Measurements from ENCODE around the gene TEDC1. TPM values are rescaled to one million over a fixed set of nuclear protein-coding genes. Genes with fewer than 3 reads are reported as not detected.

TEDC1 gene
- total and polyA plus RNA-seq, 2 donors, result 17.9 to 23.3 TPM

GRCh38 chr14:105447651-105448640 lies 43.1 kb upstream of the TEDC1 start:
- no peaks in the 10 kb centered on the region for H3K9me3 ChIP-seq (ENCODE audit: control insufficient read depth in 2 of 2, insufficient read depth in 1 of 2, low read length in 1 of 2)
- H3K27me3 ChIP-seq (ENCODE audit: control insufficient read depth in 2 of 2, insufficient read depth in 1 of 2, low read length in 1 of 2), result no peaks in the 10 kb centered on the region
- H3K4me1 ChIP-seq (ENCODE audit: control insufficient read depth in 2 of 2, insufficient read depth in 2 of 2, low read length in 2 of 2), result no peaks in the 10 kb centered on the region
- peaks cover 40 to 65% of the 10 kb centered on the region in 2 donors for H3K36me3 ChIP-seq (ENCODE audit: control insufficient read depth in 2 of 2, insufficient read depth in 2 of 2, low read length in 1 of 2)
- H3K4me3 ChIP-seq (ENCODE audit: low read length in 2 of 2), result no peak overlapping the region
- H3K27ac ChIP-seq (ENCODE audit: low read depth in 1 of 2, low read length in 1 of 2), result no peak overlapping the region
- 98% methylated on average over 31 of the region's 31 CpGs for WGBS
- DNase-seq (ENCODE audit: low read depth in 6 of 9, low spot score in 9 of 9), result no peak

DNA sequence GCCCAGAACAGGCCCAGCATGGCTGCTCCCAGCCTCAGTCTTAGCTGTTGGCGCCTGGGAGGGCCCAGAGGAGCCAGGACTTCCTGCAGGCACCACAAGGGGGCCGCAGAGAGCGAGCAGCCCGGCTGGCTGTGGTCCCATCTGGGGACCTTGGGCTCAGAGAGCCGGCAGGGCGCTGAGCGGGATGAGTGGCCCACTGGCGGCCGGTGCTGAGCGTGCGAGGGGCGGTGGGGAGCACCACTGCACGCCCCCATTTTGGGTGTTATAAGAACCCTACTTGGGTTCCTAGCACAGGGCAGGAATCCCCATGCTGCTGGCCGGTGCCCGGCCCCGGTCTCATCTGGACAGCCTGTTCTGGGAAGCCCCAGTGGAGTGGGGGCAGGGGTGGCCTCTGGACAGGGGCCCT lies 42.3 kb upstream of the TEDC1 start:
- no peaks in the 10 kb centered on the region for H3K4me1 ChIP-seq (ENCODE audit: control insufficient read depth in 2 of 2, insufficient read depth in 2 of 2, low read length in 2 of 2)
- peak in 4 of 9 donors; percentile 18 to 50 (median 37) for DNase-seq (ENCODE audit: low read depth in 6 of 9, low spot score in 9 of 9)
- no peak overlapping the region for H3K4me3 ChIP-seq (ENCODE audit: low read length in 2 of 2)
- H3K27me3 ChIP-seq (ENCODE audit: control insufficient read depth in 2 of 2, insufficient read depth in 1 of 2, low read length in 1 of 2), result no peaks in the 10 kb centered on the region
- H3K27ac ChIP-seq (ENCODE audit: low read depth in 1 of 2, low read length in 1 of 2), result no peak overlapping the region
- H3K9me3 ChIP-seq (ENCODE audit: control insufficient read depth in 2 of 2, insufficient read depth in 1 of 2, low read length in 1 of 2), result no peaks in the 10 kb centered on the region
- WGBS, result 84% methylated on average over 16 of the region's 16 CpGs
- H3K36me3 ChIP-seq (ENCODE audit: control insufficient read depth in 2 of 2, insufficient read depth in 2 of 2, low read length in 1 of 2), result peaks cover 37 to 64% of the 10 kb centered on the region in 2 donors

DNA sequence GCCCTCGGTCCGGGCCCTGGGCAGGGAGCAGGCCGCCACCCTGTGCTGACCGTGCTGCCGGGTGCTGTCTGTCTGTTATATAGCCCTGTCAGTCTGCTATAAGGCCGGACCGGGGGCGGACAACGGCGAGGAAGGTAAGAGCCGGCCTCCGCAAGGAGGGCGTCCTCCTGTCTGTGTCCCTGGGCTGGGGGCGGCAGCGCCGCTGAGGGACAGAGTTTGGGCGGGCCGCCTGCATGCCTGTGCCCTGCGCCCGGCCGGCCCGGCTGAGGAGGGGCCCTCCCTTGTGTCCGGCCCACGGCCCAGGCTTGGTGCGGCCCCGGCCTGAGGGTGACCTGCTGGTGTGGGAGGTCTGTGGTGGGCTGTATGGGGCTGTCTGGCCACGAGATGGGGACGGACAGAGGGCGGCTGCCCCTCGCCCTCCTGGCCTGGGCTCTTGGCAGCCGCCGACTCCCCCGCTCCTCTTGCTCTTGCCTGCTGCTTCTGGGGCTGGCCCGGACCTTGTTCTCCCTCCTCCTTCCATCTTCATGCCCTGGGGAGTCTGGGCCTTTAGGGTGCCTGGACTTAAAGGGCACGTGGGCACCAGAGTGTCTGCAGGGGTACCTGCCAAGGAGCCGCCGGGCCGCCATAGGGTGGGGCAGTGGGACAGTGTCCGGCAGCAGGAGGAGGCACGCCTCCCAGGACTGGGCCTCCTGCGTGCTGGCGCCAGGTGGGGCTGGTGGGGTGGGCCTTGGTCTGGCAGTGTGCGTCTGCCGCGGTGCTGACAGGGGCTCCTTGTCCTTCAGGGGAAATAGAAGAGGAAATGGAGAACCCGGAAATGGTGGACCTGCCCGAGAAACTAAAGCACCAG lies 41.5 kb upstream of the TEDC1 start:
- WGBS, result 98% methylated on average over 47 of the region's 47 CpGs
- H3K9me3 ChIP-seq (ENCODE audit: control insufficient read depth in 2 of 2, insufficient read depth in 1 of 2, low read length in 1 of 2), result no peaks in the 10 kb centered on the region
- H3K36me3 ChIP-seq (ENCODE audit: control insufficient read depth in 2 of 2, insufficient read depth in 2 of 2, low read length in 1 of 2), result peaks cover 44 to 72% of the 10 kb centered on the region in 2 donors
- no peaks in the 10 kb centered on the region for H3K27me3 ChIP-seq (ENCODE audit: control insufficient read depth in 2 of 2, insufficient read depth in 1 of 2, low read length in 1 of 2)
- H3K4me3 ChIP-seq (ENCODE audit: low read length in 2 of 2), result no peak overlapping the region
- no peaks in the 10 kb centered on the region for H3K4me1 ChIP-seq (ENCODE audit: control insufficient read depth in 2 of 2, insufficient read depth in 2 of 2, low read length in 2 of 2)
- H3K27ac ChIP-seq (ENCODE audit: low read depth in 1 of 2, low read length in 1 of 2), result no peak overlapping the region
- no peak for DNase-seq (ENCODE audit: low read depth in 6 of 9, low spot score in 9 of 9)

DNA sequence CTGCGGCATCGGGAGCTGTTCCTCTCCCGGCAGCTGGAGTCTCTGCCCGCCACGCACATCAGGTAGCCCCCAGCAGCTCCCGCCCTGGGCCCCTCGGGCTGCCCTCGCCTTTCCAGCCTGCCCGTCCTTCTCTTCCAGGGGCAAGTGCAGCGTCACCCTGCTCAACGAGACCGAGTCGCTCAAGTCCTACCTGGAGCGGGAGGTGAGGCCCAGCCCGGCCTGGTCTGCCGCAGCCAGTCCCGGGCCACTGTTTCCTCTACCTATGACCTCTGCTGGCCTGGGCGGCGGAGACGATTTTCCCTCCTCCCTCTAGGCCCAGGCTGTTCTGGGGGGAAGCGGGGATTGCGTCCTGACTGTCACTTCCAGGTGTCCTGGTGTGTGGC lies 40.9 kb upstream of the TEDC1 start:
- no peaks in the 10 kb centered on the region for H3K4me1 ChIP-seq (ENCODE audit: control insufficient read depth in 2 of 2, insufficient read depth in 2 of 2, low read length in 2 of 2)
- H3K27me3 ChIP-seq (ENCODE audit: control insufficient read depth in 2 of 2, insufficient read depth in 1 of 2, low read length in 1 of 2), result no peaks in the 10 kb centered on the region
- H3K36me3 ChIP-seq (ENCODE audit: control insufficient read depth in 2 of 2, insufficient read depth in 2 of 2, low read length in 1 of 2), result peaks cover 47 to 69% of the 10 kb centered on the region in 2 donors
- no peak overlapping the region for H3K4me3 ChIP-seq (ENCODE audit: low read length in 2 of 2)
- WGBS, result 98% methylated on average over 22 of the region's 22 CpGs
- no peak for DNase-seq (ENCODE audit: low read depth in 6 of 9, low spot score in 9 of 9)
- H3K9me3 ChIP-seq (ENCODE audit: control insufficient read depth in 2 of 2, insufficient read depth in 1 of 2, low read length in 1 of 2), result no peaks in the 10 kb centered on the region
- no peak overlapping the region for H3K27ac ChIP-seq (ENCODE audit: low read depth in 1 of 2, low read length in 1 of 2)

- 96% methylated on average over 29 of the region's 29 CpGs for WGBS
- Histone ChIP-seq H3K27ac (ENCODE audit: low read depth in 1 of 2, low read length in 1 of 2) (no peak overlapping the region), H3K27me3 (ENCODE audit: control insufficient read depth in 2 of 2, insufficient read depth in 1 of 2, low read length in 1 of 2) (no peaks in the 10 kb centered on the region), H3K36me3 (ENCODE audit: control insufficient read depth in 2 of 2, insufficient read depth in 2 of 2, low read length in 1 of 2) (peaks cover 54 to 69% of the 10 kb centered on the region in 2 donors), H3K9me3 (ENCODE audit: control insufficient read depth in 2 of 2, insufficient read depth in 1 of 2, low read length in 1 of 2) (no peaks in the 10 kb centered on the region), H3K4me1 (ENCODE audit: control insufficient read depth in 2 of 2, insufficient read depth in 2 of 2, low read length in 2 of 2) (no peaks in the 10 kb centered on the region), H3K4me3 (ENCODE audit: low read length in 2 of 2) (no peak overlapping the region)
- DNase-seq (ENCODE audit: low read depth in 6 of 9, low spot score in 9 of 9), result no peak
Measured at GRCh38 chr14:105450864-105451720, 40.0 kb upstream of the TEDC1 start.

DNA sequence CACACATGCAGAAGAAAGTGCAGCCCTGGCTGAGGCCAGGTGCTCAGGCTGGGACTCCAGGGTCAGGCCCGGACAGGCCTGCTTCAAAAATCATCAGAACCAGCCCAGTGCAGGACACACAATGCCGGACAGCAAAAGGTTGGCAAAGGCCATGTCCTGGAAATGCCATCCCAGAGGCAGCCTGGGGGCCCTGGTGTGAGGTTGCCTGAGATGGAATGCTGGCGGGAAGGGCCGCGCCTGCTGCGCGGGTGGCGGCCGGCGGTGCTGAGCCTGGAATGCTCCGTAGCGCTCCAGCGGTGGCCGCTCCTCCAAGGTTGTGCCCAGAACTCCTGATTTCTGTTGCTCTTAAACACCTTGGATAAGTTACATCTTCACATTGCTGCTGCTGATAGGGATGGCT lies 38.1 kb upstream of the TEDC1 start:
- Histone ChIP-seq H3K9me3 (ENCODE audit: control insufficient read depth in 2 of 2, insufficient read depth in 1 of 2, low read length in 1 of 2) (no peaks in the 10 kb centered on the region), H3K27ac (ENCODE audit: low read depth in 1 of 2, low read length in 1 of 2) (no peak overlapping the region), H3K36me3 (ENCODE audit: control insufficient read depth in 2 of 2, insufficient read depth in 2 of 2, low read length in 1 of 2) (peaks cover 69 to 71% of the 10 kb centered on the region in 2 donors), H3K4me1 (ENCODE audit: control insufficient read depth in 2 of 2, insufficient read depth in 2 of 2, low read length in 2 of 2) (no peaks in the 10 kb centered on the region), H3K27me3 (ENCODE audit: control insufficient read depth in 2 of 2, insufficient read depth in 1 of 2, low read length in 1 of 2) (no peaks in the 10 kb centered on the region), H3K4me3 (ENCODE audit: low read length in 2 of 2) (no peak overlapping the region)
- 90% methylated on average over 14 of the region's 14 CpGs for WGBS
- no peak for DNase-seq (ENCODE audit: low read depth in 6 of 9, low spot score in 9 of 9)

DNA sequence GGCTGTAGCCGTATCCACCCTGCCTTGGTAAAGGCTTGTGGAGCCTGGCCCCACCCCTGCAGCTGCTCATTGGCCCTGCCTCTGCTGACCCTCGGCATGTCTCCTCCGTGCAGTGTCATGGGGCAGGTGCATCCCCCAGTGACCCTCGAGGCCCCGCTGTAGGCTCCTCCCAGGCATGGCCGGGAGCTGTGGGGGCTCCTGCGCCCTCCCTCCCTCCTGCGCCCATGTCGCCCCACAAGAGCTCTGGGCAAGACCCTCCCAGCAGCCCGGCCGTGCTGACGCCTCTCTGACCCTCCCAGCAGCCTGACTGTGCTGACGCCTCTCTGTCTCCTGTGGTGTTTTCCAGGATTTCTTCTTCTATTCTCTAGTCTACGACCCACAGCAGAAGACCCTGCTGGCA lies 37.2 kb upstream of the TEDC1 start:
- Histone ChIP-seq H3K4me3 (ENCODE audit: low read length in 2 of 2) (no peak overlapping the region), H3K36me3 (ENCODE audit: control insufficient read depth in 2 of 2, insufficient read depth in 2 of 2, low read length in 1 of 2) (peaks cover 74 to 76% of the 10 kb centered on the region in 2 donors), H3K4me1 (ENCODE audit: control insufficient read depth in 2 of 2, insufficient read depth in 2 of 2, low read length in 2 of 2) (no peaks in the 10 kb centered on the region), H3K27me3 (ENCODE audit: control insufficient read depth in 2 of 2, insufficient read depth in 1 of 2, low read length in 1 of 2) (no peaks in the 10 kb centered on the region), H3K9me3 (ENCODE audit: control insufficient read depth in 2 of 2, insufficient read depth in 1 of 2, low read length in 1 of 2) (no peaks in the 10 kb centered on the region), H3K27ac (ENCODE audit: low read depth in 1 of 2, low read length in 1 of 2) (no peak overlapping the region)
- 98% methylated on average over 14 of the region's 14 CpGs for WGBS
- no peak for DNase-seq (ENCODE audit: low read depth in 6 of 9, low spot score in 9 of 9)

DNA sequence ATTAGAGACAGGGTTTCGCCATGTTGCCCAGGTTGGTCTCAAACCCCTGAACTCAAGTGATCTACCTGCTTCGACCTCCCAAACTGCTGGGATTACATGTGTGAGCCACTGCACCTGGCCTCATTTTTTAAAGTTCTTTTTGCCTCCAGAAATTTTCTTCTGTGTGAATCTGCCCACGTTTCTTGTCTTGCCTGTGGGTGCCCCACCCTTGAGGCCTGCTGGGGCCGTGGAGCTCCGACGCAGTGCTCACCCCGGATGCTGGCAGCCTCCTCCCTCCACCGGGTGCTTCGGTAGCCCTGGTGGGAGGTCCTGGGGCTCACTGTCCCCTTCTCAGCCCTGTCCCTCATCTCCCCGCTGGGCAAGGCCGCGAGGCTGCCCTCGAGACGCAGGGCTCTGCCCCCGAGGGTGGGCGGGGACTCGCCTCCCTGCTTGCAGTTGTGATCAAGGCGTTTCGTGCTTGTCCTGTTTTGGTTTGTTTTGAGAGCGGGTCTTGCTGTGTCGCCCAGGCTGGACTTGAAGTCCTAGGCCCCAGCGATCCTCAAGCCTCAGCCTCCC lies 35.9 kb upstream of the TEDC1 start:
- Histone ChIP-seq H3K27me3 (ENCODE audit: control insufficient read depth in 2 of 2, insufficient read depth in 1 of 2, low read length in 1 of 2) (no peaks in the 10 kb centered on the region), H3K4me1 (ENCODE audit: control insufficient read depth in 2 of 2, insufficient read depth in 2 of 2, low read length in 2 of 2) (no peaks in the 10 kb centered on the region), H3K9me3 (ENCODE audit: control insufficient read depth in 2 of 2, insufficient read depth in 1 of 2, low read length in 1 of 2) (no peaks in the 10 kb centered on the region), H3K27ac (ENCODE audit: low read depth in 1 of 2, low read length in 1 of 2) (no peak overlapping the region), H3K4me3 (ENCODE audit: low read length in 2 of 2) (no peak overlapping the region), H3K36me3 (ENCODE audit: control insufficient read depth in 2 of 2, insufficient read depth in 2 of 2, low read length in 1 of 2) (peaks cover 66 to 69% of the 10 kb centered on the region in 2 donors)
- WGBS, result 97% methylated on average over 22 of the region's 22 CpGs
- DNase-seq (ENCODE audit: low read depth in 6 of 9, low spot score in 9 of 9), result no peak
